Central memory CD8-positive, alpha-beta T cell (primary cell): Measurements from ENCODE around the gene PPFIA3.
"Not testable (repeated sequence)": the region's sequence is repeated elsewhere in the genome, so short reads cannot be mapped to it uniquely, and the experiment has no call there.

Experiments used
- ATAC-seq: fragments of 150-1000 bp; cut with Tn5 transposase; replicated peaks from 2 replicates; pipeline ENCODE4 v1.10.0; 2022; ENCODE audit warnings: mild to moderate bottlenecking, moderate FRiP score, moderate number of reproducible peaks; ENCODE audit not compliant: poor library complexity, severe bottlenecking; ENCODE audit errors: extremely low read depth
- DNase-seq, 2 donors: peaks; one replicate each; pipeline ENCODE4 v3.0.0; 2021; ENCODE audit warnings: low spot score in 2 of 2
- H3K27ac Mint-ChIP-seq: one replicate; pipeline ENCODE4 v1.8.0; 2022; ENCODE audit warnings: low read depth, mild to moderate bottlenecking, moderate library complexity, mixed read lengths
- H3K27me3 Mint-ChIP-seq: one replicate; pipeline ENCODE4 v1.8.0; 2022; ENCODE audit warnings: mixed read lengths
- H3K36me3 Mint-ChIP-seq: one replicate; pipeline ENCODE4 v1.8.0; 2022; ENCODE audit warnings: mild to moderate bottlenecking, moderate library complexity, mixed read lengths; ENCODE audit not compliant: insufficient read depth
- H3K4me1 Mint-ChIP-seq: one replicate; pipeline ENCODE4 v1.8.0; 2022; ENCODE audit warnings: mixed read lengths
- H3K4me3 Mint-ChIP-seq: one replicate; pipeline ENCODE4 v1.8.0; 2022; ENCODE audit warnings: mild to moderate bottlenecking, moderate library complexity, mixed read lengths
- H3K9me3 Mint-ChIP-seq: one replicate; pipeline ENCODE4 v1.8.0; 2022; ENCODE audit warnings: mixed read lengths

PPFIA3 gene

DNA sequence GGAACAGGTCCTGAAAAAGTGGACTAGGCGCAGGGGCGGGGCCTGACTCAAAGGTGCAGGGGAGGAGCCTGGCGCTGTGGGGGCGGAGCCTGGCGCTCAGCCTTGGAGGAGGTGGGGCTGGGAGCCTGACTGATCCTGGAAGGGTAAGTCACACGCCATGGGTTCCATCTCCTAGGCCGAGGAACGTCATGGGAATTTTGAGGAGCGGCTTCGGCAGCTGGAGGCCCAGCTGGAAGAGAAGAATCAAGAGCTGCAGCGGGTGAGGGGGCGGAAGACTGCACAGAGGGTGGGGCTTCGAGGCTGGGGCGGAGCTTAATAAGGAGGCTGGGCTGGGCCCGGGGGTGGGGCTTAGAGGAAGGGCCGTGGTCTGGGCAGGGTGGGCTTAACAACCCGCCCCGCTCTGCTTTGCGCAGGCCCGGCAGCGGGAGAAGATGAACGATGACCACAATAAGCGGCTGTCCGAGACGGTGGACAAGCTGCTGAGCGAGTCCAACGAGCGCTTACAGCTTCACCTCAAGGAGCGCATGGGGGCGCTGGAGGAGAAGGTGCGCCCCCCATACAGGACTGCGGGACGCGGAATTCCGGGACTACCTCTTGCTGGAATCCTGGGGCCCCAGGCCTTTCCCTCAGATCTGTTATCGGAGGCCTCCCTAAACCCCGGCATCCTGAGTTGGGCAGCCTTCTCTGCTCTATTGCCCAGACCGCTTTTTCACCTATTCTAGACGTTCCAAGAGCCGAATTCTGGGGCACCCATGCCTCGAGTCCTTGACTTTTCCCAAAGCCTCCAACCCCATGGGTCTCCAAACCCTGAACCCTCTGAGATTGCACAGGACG, 14.5 kb downstream of the PPFIA3 start:
- Mint-ChIP-seq H3K36me3 (no peaks in the 10 kb centered on the region), H3K27me3 (peaks cover 16% of the 10 kb centered on the region), H3K9me3 (no peaks in the 10 kb centered on the region), H3K4me1 (peaks cover 18% of the 10 kb centered on the region), H3K4me3 (peak overlapping the region; percentile 50), H3K27ac (peak overlapping the region; percentile 44)
- ATAC-seq (peak; percentile 46), DNase-seq (no peak)

DNA sequence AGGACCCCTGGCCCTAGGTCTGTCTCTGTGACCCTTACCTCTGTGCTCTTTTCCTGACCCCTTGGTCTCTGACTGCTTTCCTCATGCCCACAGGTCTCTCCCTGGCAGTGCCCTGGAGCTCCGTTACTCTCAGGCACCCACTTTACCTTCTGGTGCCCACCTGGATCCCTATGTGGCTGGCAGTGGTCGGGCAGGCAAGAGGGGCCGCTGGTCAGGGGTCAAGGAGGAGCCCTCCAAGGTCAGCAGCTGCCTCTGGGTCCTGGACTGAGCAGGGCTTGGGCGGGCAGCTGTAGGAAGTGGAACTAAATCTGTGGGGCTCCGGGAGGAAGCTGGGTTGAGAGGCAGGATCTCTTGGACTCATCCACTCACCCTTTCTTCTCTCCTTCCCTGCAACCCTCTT, 16.3 kb downstream of the PPFIA3 start:
- no peaks in the 10 kb centered on the region for H3K9me3 Mint-ChIP-seq
- no peak overlapping the region for H3K27ac Mint-ChIP-seq
- H3K27me3 Mint-ChIP-seq: peaks cover 16% of the 10 kb centered on the region
- H3K36me3 Mint-ChIP-seq: no peaks in the 10 kb centered on the region
- ATAC-seq: no peak
- H3K4me1 Mint-ChIP-seq: peaks cover 17% of the 10 kb centered on the region
- DNase-seq: no peak
- H3K4me3 Mint-ChIP-seq: no peak overlapping the region

GRCh38 chr19:49136771-49137171, 17.4 kb downstream of the PPFIA3 start:
- ATAC-seq (no peak), DNase-seq (no peak)
- Mint-ChIP-seq H3K4me1 (peaks cover 17% of the 10 kb centered on the region), H3K27ac (no peak overlapping the region), H3K9me3 (no peaks in the 10 kb centered on the region), H3K36me3 (no peaks in the 10 kb centered on the region), H3K4me3 (no peak overlapping the region), H3K27me3 (peaks cover 16% of the 10 kb centered on the region)

GRCh38 chr19:49140951-49141350, 21.6 kb downstream of the PPFIA3 start:
- H3K36me3 Mint-ChIP-seq: peaks cover 2% of the 10 kb centered on the region
- DNase-seq (no peak), ATAC-seq (no peak)
- no peaks in the 10 kb centered on the region for H3K9me3 Mint-ChIP-seq
- no peak overlapping the region for H3K27ac Mint-ChIP-seq
- H3K27me3 Mint-ChIP-seq: peaks cover 28% of the 10 kb centered on the region
- H3K4me1 Mint-ChIP-seq: peaks cover 19% of the 10 kb centered on the region
- no peak overlapping the region for H3K4me3 Mint-ChIP-seq

DNA sequence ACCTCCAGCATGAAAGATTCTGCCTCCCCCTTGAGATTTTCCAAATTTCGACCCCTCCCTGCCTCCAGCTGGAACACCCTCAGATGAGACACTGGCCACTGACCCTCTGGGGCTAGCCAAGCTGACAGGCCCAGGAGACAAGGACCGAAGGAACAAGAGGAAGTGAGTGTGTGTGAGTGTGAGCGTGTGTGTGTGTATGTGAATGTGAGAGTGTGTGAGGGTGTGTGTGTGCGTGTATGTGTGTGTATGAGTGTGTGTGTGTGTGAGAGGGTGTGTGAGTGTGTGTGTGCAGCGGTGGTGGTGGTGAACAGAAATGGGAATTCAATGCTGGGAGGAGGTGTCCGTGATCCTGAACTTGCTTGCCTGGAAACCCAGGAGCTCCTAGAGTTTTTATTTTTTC, 22.0 kb downstream of the PPFIA3 start:
- H3K4me1 Mint-ChIP-seq: peaks cover 23% of the 10 kb centered on the region
- H3K9me3 Mint-ChIP-seq: no peaks in the 10 kb centered on the region
- H3K4me3 Mint-ChIP-seq: no peak overlapping the region
- DNase-seq (no peak), ATAC-seq (no peak)
- no peak overlapping the region for H3K27ac Mint-ChIP-seq
- H3K36me3 Mint-ChIP-seq: peaks cover 4% of the 10 kb centered on the region
- peaks cover 32% of the 10 kb centered on the region for H3K27me3 Mint-ChIP-seq

DNA sequence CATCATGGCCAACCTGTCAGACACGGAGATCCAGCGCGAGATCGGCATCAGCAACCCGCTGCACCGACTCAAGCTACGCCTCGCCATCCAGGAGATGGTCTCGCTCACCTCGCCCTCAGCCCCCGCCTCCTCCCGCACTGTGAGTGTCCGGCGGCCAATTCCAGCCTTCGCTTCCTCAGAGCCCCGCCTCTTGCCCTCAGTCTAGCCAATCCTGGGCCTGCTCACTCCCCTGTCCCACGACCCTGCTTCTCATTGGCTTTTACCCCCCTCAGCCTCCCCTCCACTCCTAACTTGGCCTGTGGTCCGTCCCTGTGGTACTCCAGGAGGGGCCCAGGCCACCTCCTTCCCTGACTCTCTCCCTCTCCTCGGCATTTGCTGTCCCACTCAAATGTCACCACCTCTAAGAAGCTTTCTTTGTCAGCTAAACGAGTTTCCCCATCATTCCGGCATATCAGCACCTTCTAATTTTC, 23.6 kb downstream of the PPFIA3 start:
- Mint-ChIP-seq H3K4me1 (peaks cover 25% of the 10 kb centered on the region), H3K4me3 (peak overlapping the region; percentile 61), H3K9me3 (no peaks in the 10 kb centered on the region), H3K27me3 (peaks cover 48% of the 10 kb centered on the region), H3K36me3 (peaks cover 5% of the 10 kb centered on the region), H3K27ac (no peak overlapping the region)
- ATAC-seq: peak; percentile 44
- no peak for DNase-seq

GRCh38 chr19:49145573-49146407, 26.4 kb downstream of the PPFIA3 start:
- Mint-ChIP-seq H3K27me3 (peaks cover 77% of the 10 kb centered on the region), H3K4me3 (no peak overlapping the region)

DNA sequence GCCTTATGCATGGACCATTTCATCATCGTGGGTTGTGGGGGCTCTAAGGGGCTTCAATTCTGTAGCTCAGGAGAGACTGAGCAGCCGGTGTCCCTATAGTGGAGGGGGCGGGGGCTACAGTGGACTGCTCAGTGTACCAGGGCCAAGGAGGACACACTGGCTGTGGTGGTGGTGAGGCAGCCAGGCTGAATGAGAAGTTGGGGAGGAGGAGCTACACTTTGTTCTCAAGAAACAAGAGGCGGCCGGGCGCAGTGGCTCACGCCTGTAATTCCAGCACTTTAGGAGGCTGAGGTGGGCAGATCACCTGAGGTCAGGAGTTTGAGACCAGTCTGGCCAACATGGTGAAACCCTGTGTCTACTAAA, 27.0 kb downstream of the PPFIA3 start:
- not testable (repeated sequence) for H3K36me3 Mint-ChIP-seq, H3K4me3 Mint-ChIP-seq, H3K27ac Mint-ChIP-seq, H3K9me3 Mint-ChIP-seq, DNase-seq, ATAC-seq
- Mint-ChIP-seq H3K27me3 (peaks cover 79% of the 10 kb centered on the region), H3K4me1 (peaks cover 50% of the 10 kb centered on the region)

More at GRCh38 chr19:49145573-49146407, 26.4 kb downstream of the PPFIA3 start:
- Mint-ChIP-seq H3K9me3 (no peaks in the 10 kb centered on the region), H3K36me3 (peaks cover 7% of the 10 kb centered on the region), H3K4me1 (peaks cover 50% of the 10 kb centered on the region), H3K27ac (no peak overlapping the region)
- ATAC-seq (peak; percentile 60), DNase-seq (peak; percentile 57 to 61)

GRCh38 chr19:49148044-49148682, 28.8 kb downstream of the PPFIA3 start:
- H3K36me3 Mint-ChIP-seq: peaks cover 7% of the 10 kb centered on the region
- H3K27ac Mint-ChIP-seq: no peak overlapping the region
- DNase-seq: no peak
- peaks cover 43% of the 10 kb centered on the region for H3K4me1 Mint-ChIP-seq
- peak overlapping the region; percentile 78 for H3K4me3 Mint-ChIP-seq
- peaks cover 83% of the 10 kb centered on the region for H3K27me3 Mint-ChIP-seq
- no peaks in the 10 kb centered on the region for H3K9me3 Mint-ChIP-seq
- ATAC-seq: no peak

GRCh38 chr19:49148784-49149651, 29.7 kb downstream of the PPFIA3 start:
- peak overlapping the region; percentile 78 for H3K4me3 Mint-ChIP-seq
- H3K4me1 Mint-ChIP-seq: peaks cover 42% of the 10 kb centered on the region
- DNase-seq (peak; percentile 63 to 66), ATAC-seq (peak; percentile 11)
- H3K36me3 Mint-ChIP-seq: peaks cover 7% of the 10 kb centered on the region
- no peaks in the 10 kb centered on the region for H3K9me3 Mint-ChIP-seq
- peaks cover 87% of the 10 kb centered on the region for H3K27me3 Mint-ChIP-seq
- H3K27ac Mint-ChIP-seq: no peak overlapping the region

- Mint-ChIP-seq H3K4me3 (peak overlapping the region; percentile 78), H3K36me3 (peaks cover 7% of the 10 kb centered on the region), H3K27ac (no peak overlapping the region), H3K4me1 (peaks cover 42% of the 10 kb centered on the region), H3K27me3 (peaks cover 94% of the 10 kb centered on the region), H3K9me3 (peaks cover 5% of the 10 kb centered on the region)
- DNase-seq: no peak
- no peak for ATAC-seq
These were observed 30.3 kb downstream of the PPFIA3 start for GRCh38 chr19:49149652-49150105.
